Embryonic facial prominence (tissue), 1 donor: Measurements from ENCODE around the gene OR6C74.

Source experiments
- DNase-seq: peaks from one replicate; pipeline ENCODE4 v3.0.0-alpha.2; 2016; ENCODE audit errors: extremely low spot score

OR6C74 gene

GRCh38 chr12:55244309-55244708 lies at the start of gene OR6C74:
TSS of gene OR6C74 (plus strand) at chr12:55244609. CDS start at chr12:55247288, 2,679 bp downstream.
- no peak for DNase-seq

DNA sequence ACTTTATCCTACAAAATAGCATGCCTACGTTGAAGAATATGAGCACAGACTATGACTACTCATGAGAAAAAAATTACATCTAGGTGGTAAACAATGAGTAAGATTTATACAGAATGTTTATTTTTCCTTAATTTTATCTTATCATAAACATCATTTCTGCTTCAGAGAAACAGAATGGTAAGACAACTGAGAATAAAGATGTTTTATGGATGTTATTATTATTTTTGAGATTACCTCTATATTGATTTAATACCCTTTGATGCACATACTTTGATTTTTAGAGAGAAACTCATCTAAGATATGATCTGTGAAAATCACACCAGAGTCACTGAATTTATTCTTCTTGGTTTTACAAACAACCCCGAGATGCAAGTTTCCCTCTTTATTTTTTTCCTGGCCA lies 23.7 kb upstream of the OR6C74 start, which contains the start of gene OR10A7:
Gene OR10A7 (plus strand): TSS at position 301 of the 400 bp plus-strand sequence. CDS start 0 bp downstream, at position 301.
- DNase-seq: no peak

DNA sequence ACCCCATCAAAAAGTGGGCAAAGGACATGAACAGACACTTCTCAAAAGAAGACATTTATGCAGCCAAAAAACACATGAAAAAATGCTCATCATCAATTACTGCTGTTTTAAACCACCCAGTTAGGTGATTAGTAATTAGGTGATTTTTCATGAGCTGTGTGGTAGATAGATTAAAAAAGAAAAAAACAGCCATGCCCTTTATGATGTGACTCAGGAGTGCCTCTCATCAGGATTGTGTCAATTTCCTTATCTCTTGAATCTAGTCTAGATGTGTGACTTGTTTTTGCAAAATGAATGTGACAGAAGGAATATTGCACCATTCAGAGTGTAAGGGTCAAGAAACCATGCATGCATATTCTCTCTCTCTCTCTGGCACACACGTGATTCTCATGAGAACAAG lies 17.9 kb upstream of the OR6C74 start:
- no peak for DNase-seq

DNA sequence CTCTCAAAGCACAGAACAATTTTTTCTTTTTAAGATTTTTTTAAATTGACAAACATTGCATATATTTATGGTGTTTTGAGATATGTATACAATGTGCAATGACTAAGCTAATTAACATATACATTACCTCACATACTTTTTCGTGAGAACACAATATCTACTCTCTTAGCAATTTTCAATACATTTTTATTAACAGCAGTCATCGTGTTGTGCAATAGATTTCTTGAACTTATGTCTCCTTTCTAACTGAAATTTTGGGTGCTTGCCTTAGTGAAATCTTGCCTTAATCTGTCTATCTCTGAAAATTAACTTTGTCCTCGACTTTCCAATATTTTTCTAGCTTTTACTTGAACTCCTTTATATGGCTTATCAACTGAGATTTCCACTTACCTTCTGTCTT lies 16.8 kb upstream of the OR6C74 start:
- DNase-seq: no peak

DNA sequence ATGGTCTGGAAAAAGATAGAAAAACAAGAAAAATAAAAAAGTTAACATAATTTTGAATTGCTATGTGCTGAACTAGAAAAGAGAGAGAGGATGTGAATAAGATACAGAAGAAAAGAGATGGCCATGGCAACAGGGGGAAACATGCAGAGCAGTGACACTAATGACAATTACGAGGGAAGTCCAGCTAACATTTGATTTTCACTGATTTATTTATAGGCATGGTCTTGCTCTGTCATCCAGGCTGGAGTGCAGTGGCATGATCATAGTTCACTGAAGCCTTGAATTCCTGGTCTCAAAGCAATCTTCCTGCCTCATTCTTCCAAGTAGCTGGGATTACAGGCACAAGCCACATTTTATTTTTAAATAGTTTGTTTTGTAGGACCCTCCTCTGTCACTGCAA lies 1.8 kb downstream of the OR6C74 start:
- DNase-seq: no peak

GRCh38 chr12:55250944-55251343 lies 6.5 kb downstream of the OR6C74 start:
- DNase-seq: no peak

- DNase-seq: no peak
These were observed 8.9 kb downstream of the OR6C74 start for GRCh38 chr12:55253281-55253680.

GRCh38 chr12:55256831-55257230 lies 12.4 kb downstream of the OR6C74 start:
- DNase-seq: no peak

DNA sequence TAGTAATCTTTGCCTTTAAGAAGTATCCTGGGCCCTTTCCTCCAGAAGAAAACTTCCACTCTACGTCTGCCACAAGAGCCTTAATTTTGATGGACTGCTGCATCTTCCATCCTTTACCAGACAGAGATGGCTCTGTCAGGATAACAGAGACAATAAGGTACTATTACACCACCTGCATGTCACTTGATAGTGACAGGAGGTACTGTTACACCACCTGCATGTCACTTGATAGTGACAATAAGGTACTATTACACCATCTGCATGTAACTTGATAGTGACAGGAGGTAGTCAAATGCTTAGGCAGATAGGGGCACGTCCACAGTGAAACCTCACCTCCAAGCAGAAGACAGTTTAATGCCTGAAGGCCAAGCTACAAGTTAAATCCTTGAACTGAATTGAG lies 13.9 kb downstream of the OR6C74 start:
- DNase-seq: no peak

DNA sequence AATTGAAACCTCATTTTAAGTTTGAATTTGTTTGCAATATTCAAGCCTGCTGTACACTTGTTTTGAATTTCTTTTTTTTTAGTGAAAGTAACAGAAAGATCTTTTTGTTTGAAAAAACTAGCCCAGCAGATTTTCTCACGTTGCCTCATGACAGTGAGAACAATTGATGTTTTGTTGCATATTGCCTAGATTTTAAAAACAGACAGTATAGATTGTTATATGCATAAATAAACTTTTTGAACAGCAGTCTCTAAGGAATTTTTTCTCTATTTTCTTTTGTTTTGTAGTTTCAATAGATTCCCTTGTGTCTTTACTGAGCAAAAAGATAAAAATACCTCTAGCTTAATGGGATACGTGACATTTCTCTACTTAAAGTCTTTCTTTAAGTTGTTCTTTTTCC lies 36.6 kb downstream of the OR6C74 start:
- no peak for DNase-seq

DNA sequence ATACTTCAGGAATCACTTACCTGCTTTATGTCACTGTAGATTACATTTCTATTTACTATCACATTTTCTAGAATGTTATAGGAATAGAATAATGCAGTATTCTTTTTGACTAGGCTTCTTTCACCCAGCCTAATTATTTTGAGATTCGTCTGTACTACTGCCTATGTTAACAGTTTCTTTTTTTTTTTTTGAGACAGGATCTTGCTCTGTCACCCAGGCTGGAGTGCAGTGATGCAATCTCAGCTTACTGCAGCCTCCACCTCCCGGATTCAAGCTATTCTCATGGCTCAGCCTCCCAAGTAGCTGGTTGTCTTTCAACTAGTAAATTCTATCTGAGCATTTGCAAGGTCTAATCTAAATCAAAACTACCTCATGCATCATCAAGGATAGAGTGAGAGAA lies 45.6 kb downstream of the OR6C74 start:
- DNase-seq: no peak
